ENCODE results near the gene SLC27A5. TPM values are rescaled to one million over a fixed set of nuclear protein-coding genes. Genes with fewer than 3 reads are reported as not detected.

Gene SLC27A5
- total and polyA plus RNA-seq, 2 of the 13 experiments (the other 11 are each of a cell fraction or from before 2014, with no cell fraction given): 30.3 to 40.2 TPM

DNA sequence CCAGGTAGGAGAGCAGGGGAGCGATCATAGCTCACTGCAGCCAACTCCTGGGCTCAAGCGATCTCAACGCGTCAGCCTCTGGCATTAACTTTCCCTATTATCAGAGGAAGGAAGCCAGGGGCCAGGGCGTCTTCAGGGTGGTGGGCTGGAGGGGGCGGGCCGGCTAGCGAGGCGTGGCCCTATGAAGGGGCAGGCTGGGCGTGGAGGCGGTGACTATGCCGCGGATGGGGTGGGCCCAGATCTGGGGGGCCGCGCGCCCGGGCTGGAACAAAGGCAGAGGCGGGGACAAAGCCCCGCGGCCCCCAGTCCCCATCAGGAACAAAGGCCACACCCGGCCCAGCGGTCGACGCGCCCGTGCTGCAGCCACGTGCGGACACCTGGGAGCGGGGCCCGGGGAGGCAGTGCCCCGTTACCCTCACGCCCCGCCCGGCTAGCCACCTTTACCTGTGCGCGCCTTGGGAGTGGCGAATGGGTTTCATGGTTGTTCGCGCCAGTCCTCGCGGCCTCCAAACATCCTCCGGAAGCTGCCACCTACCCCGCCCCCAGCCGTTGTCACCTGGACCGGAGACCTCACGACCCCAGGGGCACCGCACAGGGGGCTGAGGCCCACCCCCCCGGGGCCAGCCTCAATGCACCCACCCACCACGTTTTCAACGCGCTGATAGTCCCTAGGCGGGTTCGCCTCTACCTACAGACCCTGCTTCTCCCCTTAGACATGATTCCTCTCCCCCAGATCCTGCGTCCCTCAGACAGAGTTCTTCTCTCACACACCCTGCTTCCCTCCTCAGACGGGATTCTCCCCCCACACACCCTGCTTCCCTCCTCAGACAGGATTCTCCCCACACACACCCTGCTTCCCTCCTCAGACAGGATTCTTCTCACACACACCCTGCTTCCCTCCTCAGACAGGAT lies 26.7 kb upstream of the SLC27A5 start (continued):
- TF ChIP-seq, protein P1, sequence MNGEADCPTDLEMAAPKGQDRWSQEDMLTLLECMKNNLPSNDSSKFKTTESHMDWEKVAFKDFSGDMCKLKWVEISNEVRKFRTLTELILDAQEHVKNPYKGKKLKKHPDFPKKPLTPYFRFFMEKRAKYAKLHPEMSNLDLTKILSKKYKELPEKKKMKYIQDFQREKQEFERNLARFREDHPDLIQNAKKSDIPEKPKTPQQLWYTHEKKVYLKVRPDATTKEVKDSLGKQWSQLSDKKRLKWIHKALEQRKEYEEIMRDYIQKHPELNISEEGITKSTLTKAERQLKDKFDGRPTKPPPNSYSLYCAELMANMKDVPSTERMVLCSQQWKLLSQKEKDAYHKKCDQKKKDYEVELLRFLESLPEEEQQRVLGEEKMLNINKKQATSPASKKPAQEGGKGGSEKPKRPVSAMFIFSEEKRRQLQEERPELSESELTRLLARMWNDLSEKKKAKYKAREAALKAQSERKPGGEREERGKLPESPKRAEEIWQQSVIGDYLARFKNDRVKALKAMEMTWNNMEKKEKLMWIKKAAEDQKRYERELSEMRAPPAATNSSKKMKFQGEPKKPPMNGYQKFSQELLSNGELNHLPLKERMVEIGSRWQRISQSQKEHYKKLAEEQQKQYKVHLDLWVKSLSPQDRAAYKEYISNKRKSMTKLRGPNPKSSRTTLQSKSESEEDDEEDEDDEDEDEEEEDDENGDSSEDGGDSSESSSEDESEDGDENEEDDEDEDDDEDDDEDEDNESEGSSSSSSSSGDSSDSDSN (CRISPR knock-in tag; IDR thresholded peaks at IDR 0.05): 0 out of 2 replicates have a peak, but pooled peaks have one; percentile 30
- TF ChIP-seq GABPA (IDR thresholded peaks at IDR 0.05; ENCODE audit: low read depth, low read length) (peak; percentile 52), GABPA (CRISPR knock-in tag; IDR thresholded peaks at IDR 0.05; ENCODE audit: low read depth) (peak; percentile 78), HBP1 (CRISPR knock-in tag; IDR thresholded peaks at IDR 0.05; ENCODE audit: low read depth) (0 out of 2 replicates have a peak, but pooled peaks have one; percentile 31), SETDB1 (CRISPR knock-in tag; IDR thresholded peaks at IDR 0.05; ENCODE audit: borderline replicate concordance) (no peak), ZNF549 (CRISPR knock-in tag; IDR thresholded peaks at IDR 0.05) (no peak), ETV5 (CRISPR knock-in tag; IDR thresholded peaks at IDR 0.05; ENCODE audit: borderline replicate concordance) (peak; percentile 52; the same call in 1 of the 2 replicates), RXRA (CRISPR knock-in tag; IDR thresholded peaks at IDR 0.05) (0 out of 2 replicates have a peak, but pooled peaks have one; percentile 21), ARHGAP35 (CRISPR knock-in tag; IDR thresholded peaks at IDR 0.05; ENCODE audit: borderline replicate concordance) (no peak), ZNF17 (CRISPR knock-in tag; IDR thresholded peaks at IDR 0.05) (no peak)
- TF ChIP-seq, protein P2, sequence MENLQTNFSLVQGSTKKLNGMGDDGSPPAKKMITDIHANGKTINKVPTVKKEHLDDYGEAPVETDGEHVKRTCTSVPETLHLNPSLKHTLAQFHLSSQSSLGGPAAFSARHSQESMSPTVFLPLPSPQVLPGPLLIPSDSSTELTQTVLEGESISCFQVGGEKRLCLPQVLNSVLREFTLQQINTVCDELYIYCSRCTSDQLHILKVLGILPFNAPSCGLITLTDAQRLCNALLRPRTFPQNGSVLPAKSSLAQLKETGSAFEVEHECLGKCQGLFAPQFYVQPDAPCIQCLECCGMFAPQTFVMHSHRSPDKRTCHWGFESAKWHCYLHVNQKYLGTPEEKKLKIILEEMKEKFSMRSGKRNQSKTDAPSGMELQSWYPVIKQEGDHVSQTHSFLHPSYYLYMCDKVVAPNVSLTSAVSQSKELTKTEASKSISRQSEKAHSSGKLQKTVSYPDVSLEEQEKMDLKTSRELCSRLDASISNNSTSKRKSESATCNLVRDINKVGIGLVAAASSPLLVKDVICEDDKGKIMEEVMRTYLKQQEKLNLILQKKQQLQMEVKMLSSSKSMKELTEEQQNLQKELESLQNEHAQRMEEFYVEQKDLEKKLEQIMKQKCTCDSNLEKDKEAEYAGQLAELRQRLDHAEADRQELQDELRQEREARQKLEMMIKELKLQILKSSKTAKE (CRISPR knock-in tag; IDR thresholded peaks at IDR 0.05; ENCODE audit: borderline replicate concordance): no peak
- TF ChIP-seq, protein P3, sequence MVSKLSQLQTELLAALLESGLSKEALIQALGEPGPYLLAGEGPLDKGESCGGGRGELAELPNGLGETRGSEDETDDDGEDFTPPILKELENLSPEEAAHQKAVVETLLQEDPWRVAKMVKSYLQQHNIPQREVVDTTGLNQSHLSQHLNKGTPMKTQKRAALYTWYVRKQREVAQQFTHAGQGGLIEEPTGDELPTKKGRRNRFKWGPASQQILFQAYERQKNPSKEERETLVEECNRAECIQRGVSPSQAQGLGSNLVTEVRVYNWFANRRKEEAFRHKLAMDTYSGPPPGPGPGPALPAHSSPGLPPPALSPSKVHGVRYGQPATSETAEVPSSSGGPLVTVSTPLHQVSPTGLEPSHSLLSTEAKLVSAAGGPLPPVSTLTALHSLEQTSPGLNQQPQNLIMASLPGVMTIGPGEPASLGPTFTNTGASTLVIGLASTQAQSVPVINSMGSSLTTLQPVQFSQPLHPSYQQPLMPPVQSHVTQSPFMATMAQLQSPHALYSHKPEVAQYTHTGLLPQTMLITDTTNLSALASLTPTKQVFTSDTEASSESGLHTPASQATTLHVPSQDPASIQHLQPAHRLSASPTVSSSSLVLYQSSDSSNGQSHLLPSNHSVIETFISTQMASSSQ (IDR thresholded peaks at IDR 0.05; ENCODE audit: low read depth): no peak
- TF ChIP-seq, protein P3 (CRISPR knock-in tag; IDR thresholded peaks at IDR 0.05; ENCODE audit: borderline replicate concordance): no peak
- TF ChIP-seq, protein P4, sequence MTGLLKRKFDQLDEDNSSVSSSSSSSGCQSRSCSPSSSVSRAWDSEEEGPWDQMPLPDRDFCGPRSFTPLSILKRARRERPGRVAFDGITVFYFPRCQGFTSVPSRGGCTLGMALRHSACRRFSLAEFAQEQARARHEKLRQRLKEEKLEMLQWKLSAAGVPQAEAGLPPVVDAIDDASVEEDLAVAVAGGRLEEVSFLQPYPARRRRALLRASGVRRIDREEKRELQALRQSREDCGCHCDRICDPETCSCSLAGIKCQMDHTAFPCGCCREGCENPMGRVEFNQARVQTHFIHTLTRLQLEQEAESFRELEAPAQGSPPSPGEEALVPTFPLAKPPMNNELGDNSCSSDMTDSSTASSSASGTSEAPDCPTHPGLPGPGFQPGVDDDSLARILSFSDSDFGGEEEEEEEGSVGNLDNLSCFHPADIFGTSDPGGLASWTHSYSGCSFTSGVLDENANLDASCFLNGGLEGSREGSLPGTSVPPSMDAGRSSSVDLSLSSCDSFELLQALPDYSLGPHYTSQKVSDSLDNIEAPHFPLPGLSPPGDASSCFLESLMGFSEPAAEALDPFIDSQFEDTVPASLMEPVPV (CRISPR knock-in tag; IDR thresholded peaks at IDR 0.05): peak; percentile 43; the same call in 1 of the 2 replicates

Measured in HepG2 (cell line).